ENCODE data around the gene PRR29.

Gene PRR29

DNA sequence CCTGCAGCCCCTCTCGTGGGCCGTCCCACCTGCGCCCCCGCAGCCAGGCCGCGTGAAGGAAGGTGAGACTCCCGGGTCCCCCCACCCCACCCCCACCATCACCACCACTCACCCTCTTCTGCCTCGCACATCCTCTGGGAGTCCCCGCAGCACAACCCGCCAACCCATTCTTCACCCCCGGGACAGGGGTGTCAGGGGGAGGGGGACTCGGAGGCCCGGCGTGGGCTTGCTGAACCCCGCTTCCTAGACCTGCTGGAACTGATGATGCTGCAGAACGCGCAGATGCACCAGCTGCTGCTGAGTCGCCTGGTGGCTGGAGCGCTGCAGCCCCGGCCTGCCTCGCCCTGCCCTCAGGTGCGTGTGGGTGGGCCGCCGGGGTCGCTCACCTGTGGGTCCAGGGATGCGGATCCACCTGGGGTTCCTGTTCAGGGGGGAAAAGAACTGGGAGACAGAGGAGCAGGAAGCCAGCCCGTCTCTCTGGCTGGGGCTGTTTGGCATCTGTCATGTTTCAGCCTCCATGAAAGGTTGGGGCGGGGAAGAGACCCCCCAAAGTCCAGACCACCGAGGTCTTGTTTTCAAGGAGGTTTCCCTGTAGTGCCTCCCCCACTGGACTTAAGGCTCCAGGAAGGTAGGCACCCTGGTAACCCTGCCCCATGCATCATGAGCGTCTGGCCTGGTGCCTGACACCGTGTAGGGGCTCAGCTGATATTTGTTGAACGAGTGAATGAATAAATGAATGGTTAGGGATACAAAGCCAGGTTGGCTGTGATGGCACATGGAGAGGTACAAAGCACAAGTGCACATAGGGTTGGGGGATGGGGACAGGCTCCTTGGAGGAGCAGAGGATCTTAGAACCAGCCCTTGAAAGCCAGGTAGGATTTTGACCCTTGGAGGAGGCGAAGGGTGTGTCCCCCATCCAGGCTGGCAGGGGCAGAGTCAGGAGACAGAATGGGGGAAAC, 849 bp downstream of the PRR29 start:
- TF ChIP-seq, protein P1, sequence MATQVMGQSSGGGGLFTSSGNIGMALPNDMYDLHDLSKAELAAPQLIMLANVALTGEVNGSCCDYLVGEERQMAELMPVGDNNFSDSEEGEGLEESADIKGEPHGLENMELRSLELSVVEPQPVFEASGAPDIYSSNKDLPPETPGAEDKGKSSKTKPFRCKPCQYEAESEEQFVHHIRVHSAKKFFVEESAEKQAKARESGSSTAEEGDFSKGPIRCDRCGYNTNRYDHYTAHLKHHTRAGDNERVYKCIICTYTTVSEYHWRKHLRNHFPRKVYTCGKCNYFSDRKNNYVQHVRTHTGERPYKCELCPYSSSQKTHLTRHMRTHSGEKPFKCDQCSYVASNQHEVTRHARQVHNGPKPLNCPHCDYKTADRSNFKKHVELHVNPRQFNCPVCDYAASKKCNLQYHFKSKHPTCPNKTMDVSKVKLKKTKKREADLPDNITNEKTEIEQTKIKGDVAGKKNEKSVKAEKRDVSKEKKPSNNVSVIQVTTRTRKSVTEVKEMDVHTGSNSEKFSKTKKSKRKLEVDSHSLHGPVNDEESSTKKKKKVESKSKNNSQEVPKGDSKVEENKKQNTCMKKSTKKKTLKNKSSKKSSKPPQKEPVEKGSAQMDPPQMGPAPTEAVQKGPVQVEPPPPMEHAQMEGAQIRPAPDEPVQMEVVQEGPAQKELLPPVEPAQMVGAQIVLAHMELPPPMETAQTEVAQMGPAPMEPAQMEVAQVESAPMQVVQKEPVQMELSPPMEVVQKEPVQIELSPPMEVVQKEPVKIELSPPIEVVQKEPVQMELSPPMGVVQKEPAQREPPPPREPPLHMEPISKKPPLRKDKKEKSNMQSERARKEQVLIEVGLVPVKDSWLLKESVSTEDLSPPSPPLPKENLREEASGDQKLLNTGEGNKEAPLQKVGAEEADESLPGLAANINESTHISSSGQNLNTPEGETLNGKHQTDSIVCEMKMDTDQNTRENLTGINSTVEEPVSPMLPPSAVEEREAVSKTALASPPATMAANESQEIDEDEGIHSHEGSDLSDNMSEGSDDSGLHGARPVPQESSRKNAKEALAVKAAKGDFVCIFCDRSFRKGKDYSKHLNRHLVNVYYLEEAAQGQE (IDR thresholded peaks at IDR 0.05; ENCODE audit: insufficient read depth in 1 of 2, low read depth in 2 of 2, low read length in 2 of 2), result no peak
- TF ChIP-seq SIN3A (IDR thresholded peaks at IDR 0.05; ENCODE audit: borderline replicate concordance, insufficient read depth, low read length), result no peak
- no peak for TF ChIP-seq POLR2AphosphoS5 (IDR thresholded peaks at IDR 0.05; ENCODE audit: low read depth, low read length)
- TF ChIP-seq TAF1 (IDR thresholded peaks at IDR 0.05; ENCODE audit: borderline replicate concordance, insufficient read depth, low read length), result no peak
- no peak for TF ChIP-seq FOXP2 (optimal IDR thresholded peaks at IDR 0.05; ENCODE audit: borderline replicate concordance, extremely low read depth, extremely low read length, insufficient read depth)

DNA sequence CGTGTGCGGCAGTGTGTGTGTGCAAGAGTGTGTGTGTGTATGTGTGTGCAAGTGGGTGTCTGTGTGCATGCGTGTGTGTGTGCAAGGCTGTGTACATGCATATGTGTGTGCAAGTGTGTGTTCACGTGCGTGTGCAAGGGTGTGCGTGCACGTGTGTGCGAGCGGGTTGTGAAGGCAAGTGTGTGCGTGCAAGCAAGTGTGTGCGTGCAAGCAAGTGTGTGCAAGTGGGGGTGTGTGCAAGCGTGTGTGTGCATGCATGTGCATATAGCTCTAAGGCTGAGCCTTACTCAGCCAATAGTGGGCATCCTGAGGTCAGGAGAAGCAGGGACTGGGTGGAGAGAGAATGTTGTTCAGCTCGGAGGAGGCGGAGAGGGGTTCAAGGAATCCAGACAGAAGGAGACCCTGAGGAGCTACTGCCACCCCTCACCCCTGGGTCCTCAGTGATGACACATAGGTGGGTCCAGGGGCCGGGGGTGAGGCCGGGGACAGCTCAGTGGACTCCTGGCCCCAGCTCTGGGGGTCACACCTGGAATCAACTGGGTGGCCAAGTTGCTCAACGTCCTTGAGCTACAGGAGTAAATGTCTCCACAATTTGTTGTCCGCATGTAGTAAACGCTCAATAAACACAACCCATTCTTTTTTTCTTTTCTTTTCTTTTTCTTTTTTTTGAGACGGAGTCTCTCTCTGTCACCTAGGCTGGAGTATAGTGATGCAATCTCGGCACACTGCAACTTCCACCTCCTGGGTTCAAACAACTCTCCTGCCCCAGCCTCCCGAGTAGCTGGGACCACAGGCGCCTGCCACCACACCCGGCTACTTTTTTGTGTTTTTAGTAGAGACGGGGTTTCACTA, 1.8 kb downstream of the PRR29 start:
- TF ChIP-seq, protein P1 (IDR thresholded peaks at IDR 0.05; ENCODE audit: insufficient read depth in 1 of 2, low read depth in 2 of 2, low read length in 2 of 2), result no peak
- TF ChIP-seq FOXP2 (optimal IDR thresholded peaks at IDR 0.05; ENCODE audit: borderline replicate concordance, extremely low read depth, extremely low read length, insufficient read depth) (no peak), POLR2AphosphoS5 (IDR thresholded peaks at IDR 0.05; ENCODE audit: low read depth, low read length) (no peak), SIN3A (IDR thresholded peaks at IDR 0.05; ENCODE audit: borderline replicate concordance, insufficient read depth, low read length) (no peak), TAF1 (IDR thresholded peaks at IDR 0.05; ENCODE audit: borderline replicate concordance, insufficient read depth, low read length) (no peak)

DNA sequence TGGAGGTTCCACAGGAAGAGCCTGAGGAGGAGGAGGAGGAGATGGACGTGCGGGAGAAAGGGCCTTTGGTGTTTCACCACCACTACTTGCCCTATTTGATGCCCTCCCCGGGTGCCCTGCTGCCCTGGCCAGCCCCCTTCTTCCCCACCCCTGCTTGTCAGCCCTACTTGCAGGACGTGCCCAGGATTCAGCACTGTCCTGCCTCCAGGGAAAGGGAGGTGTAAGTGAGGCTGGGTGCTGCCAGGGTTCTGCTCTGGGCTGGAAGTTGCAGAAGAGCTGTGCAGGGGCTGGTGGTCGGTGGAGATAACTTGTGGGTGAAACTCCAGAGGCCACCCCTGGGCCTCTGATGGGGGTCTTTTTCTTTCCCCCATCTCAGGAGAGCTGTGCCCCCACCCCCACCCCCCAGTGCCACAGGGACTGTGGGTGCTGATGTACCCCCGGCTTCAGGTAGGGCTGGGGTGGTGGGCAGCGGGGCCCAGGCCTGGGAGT, 3.0 kb downstream of the PRR29 start:
- TF ChIP-seq TAF1 (IDR thresholded peaks at IDR 0.05; ENCODE audit: borderline replicate concordance, insufficient read depth, low read length), result no peak
- TF ChIP-seq, protein P1 (IDR thresholded peaks at IDR 0.05; ENCODE audit: insufficient read depth in 1 of 2, low read depth in 2 of 2, low read length in 2 of 2), result no peak
- TF ChIP-seq SIN3A (IDR thresholded peaks at IDR 0.05; ENCODE audit: borderline replicate concordance, insufficient read depth, low read length), result no peak
- no peak for TF ChIP-seq POLR2AphosphoS5 (IDR thresholded peaks at IDR 0.05; ENCODE audit: low read depth, low read length)
- TF ChIP-seq FOXP2 (optimal IDR thresholded peaks at IDR 0.05; ENCODE audit: borderline replicate concordance, extremely low read depth, extremely low read length, insufficient read depth), result no peak

DNA sequence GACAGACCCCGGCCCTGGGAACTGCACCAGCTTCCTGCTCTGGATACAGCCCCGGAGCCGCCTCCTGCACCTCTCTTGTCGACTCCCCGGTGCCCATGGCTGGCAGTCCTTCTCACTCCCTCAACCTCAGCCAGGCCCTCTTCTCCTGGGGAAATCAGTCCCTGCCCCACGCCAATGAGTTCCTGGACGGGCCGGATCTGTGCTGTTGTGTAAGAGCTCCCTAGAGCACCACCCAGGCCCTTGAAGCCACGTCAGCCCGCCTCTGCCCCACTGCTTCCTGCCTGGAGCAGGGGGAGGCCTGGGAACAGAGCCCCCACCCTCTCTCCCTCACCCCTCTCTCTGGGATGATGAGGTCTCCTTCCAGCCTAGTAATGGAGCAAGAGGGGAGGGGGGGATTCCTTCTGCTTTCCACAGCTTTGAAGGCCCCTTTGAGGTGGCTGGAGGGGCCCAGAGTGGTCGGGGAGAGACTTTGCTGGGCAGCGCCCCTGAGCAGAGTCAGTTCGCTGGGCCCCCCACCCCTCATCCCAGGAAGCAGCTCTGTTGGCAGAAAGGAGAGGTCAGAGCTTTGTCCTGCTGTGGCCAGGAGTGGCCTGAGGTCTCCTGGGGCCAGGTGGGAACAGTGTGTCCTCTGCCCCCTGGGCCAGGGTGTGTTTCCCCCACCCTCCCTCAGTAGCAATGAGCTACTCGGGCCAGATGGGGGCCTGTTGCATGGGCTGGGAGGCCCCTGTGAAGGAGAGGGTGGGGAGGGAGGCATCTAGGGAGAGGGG, 3.8 kb downstream of the PRR29 start:
- TF ChIP-seq FOXP2 (optimal IDR thresholded peaks at IDR 0.05; ENCODE audit: borderline replicate concordance, extremely low read depth, extremely low read length, insufficient read depth) (no peak), TAF1 (IDR thresholded peaks at IDR 0.05; ENCODE audit: borderline replicate concordance, insufficient read depth, low read length) (no peak), SIN3A (IDR thresholded peaks at IDR 0.05; ENCODE audit: borderline replicate concordance, insufficient read depth, low read length) (no peak), POLR2AphosphoS5 (IDR thresholded peaks at IDR 0.05; ENCODE audit: low read depth, low read length) (no peak)
- TF ChIP-seq, protein P1 (IDR thresholded peaks at IDR 0.05; ENCODE audit: insufficient read depth in 1 of 2, low read depth in 2 of 2, low read length in 2 of 2), result no peak

Data from PFSK-1 (cell line).